ENCODE measurements around the gene BCAS1.

GRCh38 chr20:54004445-54004844 lies 65.9 kb downstream of the BCAS1 start:
- TF ChIP-seq POLR2A (IDR thresholded peaks at IDR 0.05): no peak
- no peak for TF ChIP-seq CTCF (IDR thresholded peaks at IDR 0.05 in 4 of 5, conservative IDR thresholded peaks at IDR 0.05 in 1 of 5)
